Stimulated activated CD4-positive, alpha-beta T cell treated with anti-CD3 and anti-CD28 coated beads, Interleukin-15, amount 100 ng/mL, for 24 hours (primary cell): ENCODE measurements around the gene CYTL1.
"Not testable (repeated sequence)": the region's sequence is repeated elsewhere in the genome, so short reads cannot be mapped to it uniquely, and the experiment has no call there.

Source experiments
- DNase-seq: peaks from one replicate; pipeline ENCODE4 v3.0.0-alpha.2; 2020

CYTL1 gene, protein sequence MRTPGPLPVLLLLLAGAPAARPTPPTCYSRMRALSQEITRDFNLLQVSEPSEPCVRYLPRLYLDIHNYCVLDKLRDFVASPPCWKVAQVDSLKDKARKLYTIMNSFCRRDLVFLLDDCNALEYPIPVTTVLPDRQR

DNA sequence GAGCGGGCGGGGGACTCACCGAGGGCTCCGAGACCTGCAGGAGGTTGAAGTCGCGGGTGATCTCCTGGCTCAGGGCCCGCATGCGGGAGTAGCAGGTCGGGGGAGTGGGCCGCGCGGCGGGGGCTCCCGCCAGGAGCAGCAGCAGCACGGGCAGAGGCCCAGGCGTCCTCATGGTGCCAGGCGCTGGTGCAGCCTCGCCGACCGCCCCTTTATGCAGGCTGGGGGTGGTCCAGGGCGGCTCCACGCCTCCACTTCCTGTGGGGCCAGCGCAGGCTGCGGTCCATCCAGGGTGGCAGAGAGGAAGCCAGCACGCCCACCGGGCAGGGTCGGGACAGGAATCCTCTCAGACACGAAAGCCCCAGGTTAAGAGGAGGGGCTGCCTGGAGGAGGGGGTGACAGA, at the start of gene CYTL1:
CYTL1 (minus strand) TSS at position 185 of the 400 bp plus-strand sequence; CDS start at position 172, 13 bp downstream.
- peak; percentile 3 for DNase-seq

- DNase-seq, result no peak
Measured at GRCh38 chr4:5067908-5068307, 48.6 kb upstream of the CYTL1 start.

DNA sequence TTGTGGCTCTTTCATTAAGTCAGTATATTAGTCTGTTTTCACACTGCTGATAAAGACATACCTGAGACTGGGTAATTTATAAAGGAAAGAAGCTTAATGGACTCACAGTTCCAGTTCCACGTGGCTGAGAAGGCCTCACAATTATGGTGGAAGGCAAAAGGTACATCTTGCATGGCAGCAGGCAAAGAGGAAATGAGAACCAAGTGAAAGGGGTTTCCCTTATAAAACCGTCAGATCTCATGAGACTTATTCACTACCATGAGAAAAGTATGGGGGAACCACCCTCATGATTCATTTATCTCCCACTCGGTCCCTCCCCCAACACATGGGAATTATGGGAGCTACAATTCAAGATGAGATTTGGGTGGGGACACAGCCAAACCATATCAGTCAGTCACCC, 47.7 kb upstream of the CYTL1 start:
- DNase-seq, result not testable (repeated sequence)

GRCh38 chr4:5066101-5066500, 46.8 kb upstream of the CYTL1 start:
- DNase-seq, result no peak

GRCh38 chr4:5055411-5055810, 36.2 kb upstream of the CYTL1 start:
- DNase-seq, result no peak

- DNase-seq, result no peak
Measured at GRCh38 chr4:5054532-5054931, 35.3 kb upstream of the CYTL1 start.

DNA sequence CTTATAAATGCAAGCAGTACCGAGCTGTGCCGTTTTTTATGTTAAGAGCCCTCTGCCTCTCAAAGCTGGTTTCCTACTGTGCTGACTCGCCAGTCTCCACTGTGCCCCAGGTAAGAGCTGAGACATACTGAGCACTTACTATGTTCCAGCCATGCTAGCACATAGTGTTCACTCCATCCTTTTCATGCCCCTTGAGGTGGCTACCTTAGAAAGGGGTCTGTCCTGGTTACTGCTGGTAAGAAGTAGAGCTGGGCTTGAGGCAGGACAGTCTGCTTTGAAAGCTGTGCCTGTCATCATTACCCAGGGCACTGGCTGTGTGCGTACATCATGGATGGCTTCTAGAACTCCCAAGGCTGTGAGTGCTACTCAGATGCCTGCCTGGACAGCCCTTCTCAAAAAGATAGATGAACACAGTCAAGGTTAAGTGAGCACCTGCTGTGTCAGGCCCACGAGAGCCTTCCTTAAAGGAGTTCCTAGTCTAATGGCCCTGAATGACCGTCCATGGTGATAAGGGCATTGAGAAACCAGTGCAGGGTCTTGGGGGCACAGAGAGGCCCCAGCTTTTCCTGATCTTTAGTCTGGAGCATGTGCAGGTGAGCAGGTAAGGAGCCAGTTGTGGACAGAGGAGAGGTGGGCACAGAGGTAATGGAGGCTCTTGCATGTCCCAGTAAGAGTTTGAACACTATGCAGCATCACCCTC, 33.6 kb upstream of the CYTL1 start:
- DNase-seq, result no peak

DNA sequence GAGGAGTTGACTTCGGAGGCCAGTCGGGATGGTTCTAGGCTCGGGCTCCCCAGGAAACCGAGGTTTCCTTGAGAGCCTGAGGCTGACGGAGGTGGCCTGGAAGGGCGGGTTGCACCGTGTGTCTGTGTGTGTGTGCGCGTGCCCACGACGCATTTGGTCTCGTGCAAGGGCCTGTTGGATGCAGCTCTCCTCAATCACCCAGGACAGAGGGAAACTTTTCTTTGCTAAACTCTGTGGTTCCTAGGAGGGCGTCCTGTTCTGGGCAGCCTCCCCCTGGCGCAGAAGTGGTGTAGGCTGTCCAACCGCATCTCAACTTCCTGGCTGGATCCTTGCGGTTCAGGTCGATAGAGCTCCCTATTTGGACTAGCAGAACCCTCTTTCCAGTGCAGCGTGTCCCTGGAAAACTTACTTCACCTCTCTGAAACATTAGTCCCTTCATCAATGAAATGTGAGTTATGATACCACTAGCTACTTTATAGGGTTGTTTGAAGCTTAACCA, 33.0 kb upstream of the CYTL1 start:
- no peak for DNase-seq

DNA sequence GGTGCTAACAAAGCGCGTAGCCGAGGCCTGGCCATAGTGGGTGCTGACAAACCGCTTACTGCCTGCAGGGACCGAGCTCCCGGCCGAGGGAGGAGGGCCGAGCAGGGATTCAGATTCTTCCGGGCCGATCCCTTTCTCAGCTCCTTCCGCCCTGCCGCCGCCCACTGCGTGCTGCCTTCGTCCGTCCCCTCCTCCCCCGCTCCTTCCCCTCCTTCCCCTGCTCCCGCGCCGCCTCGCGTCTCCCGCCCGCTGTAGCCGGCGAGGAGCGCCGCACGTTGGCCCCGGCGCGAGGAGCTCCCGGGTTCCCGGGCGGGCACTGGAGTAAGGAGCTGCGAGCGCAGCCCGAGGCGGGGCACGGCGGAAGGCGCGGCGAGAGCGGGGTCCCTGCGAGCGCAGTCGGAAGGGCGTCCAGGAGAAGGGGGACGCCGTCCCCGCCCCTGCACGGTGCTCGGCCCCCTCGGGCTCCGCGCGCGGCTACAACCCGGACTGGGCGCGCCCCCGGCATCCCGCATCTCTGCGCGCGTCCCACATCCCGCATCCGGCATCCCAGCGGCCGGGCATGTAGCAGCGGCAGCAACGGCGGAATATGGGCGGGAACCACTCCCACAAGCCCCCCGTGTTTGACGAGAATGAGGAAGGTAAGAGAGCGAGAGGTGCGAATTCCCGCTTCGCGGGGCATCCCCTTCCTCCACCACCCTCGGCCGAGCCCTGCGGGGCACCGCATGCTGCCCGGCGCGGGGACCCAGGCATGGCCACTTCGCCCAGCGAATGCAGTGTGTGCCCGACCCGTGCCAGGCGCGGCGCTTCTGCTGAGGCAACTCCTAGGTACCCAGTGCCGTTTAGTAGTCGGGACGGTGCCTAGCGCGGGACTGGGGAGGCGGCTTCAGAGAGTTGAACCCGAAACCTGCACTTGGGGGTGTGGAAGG, 32.3 kb upstream of the CYTL1 start, which contains the start of gene STK32B:
STK32B (plus strand) TSS at position 203 of the 926 bp plus-strand sequence.
- DNase-seq, result peak; percentile 40

DNA sequence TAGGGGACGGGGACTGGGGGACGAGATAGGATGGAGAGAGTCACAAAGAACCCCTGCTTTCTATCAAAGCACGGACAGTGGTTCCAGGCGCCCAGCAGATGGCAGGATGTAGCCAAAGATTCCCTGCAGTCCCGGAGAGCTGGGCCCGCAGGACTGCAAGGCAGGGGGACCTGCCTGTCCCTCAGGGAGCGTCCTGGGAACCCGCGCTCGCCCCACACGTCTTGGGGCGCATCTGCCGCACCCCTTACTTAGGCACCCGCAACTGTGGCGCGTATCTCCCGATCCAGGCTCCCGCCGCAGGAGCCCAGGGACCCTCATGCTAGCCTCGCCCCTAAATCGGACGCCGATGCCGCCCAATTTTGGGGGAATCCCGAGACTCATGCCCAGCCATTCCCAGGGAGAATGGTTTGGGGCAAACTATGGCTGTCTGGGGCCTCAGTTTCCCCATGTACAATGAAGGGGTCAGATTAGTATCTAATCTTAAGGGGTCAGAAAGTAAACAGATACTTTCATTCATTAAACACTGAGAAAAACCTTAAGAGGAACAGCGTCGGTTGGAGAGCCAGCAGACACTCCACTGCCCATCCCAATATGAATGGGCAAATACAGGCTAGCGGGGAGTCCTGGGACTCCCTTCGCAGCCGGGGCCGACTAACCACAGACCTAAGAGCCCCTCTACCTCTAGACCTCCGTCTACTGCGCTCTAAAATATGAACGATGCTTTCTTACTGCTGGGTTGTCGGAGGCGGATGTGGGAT, 31.4 kb upstream of the CYTL1 start:
- DNase-seq, result peak; percentile 59

- no peak for DNase-seq
Measured at GRCh38 chr4:5048721-5049120, 29.5 kb upstream of the CYTL1 start.

DNA sequence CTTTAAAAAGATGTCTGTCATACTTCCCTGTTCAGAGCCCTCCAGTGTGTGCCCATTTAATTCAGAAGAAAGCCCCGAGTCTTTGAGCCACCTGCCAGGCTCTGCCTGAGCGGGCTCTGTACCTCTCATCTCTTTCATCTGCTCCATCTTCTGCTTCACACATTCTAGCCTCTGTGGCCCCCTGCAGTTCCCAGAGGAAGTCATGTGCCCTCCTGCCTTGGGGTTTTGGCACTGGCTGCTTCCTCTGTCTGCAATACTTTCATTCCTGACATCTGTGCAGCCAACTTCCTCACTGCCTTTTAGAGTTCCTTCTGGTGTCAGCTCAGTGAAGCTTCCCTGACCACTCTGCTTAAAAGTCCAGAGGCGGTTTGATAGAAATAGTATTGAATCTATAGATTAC, 25.8 kb upstream of the CYTL1 start:
- no peak for DNase-seq

GRCh38 chr4:5044341-5044740, 25.1 kb upstream of the CYTL1 start:
- DNase-seq, result no peak

GRCh38 chr4:5043579-5043978, 24.3 kb upstream of the CYTL1 start:
- no peak for DNase-seq

DNA sequence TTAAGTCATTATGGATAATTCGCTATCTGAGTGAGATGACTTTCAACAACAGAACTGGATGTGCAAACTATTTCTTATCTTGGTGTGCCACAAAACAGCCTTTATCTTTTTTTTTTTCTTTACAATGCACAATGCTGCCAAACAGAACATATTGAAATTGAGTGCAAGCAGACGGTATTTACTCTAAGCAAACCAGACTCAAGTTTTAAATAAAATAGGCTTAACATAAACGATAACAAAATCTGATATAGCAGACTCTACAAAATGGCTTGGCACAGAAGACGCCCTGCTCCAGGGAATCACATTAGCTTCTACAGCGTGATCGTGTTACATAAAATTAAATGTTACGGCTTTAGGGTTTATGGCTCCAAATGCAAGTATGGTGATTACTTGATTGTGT, 22.4 kb upstream of the CYTL1 start:
- DNase-seq, result no peak

DNA sequence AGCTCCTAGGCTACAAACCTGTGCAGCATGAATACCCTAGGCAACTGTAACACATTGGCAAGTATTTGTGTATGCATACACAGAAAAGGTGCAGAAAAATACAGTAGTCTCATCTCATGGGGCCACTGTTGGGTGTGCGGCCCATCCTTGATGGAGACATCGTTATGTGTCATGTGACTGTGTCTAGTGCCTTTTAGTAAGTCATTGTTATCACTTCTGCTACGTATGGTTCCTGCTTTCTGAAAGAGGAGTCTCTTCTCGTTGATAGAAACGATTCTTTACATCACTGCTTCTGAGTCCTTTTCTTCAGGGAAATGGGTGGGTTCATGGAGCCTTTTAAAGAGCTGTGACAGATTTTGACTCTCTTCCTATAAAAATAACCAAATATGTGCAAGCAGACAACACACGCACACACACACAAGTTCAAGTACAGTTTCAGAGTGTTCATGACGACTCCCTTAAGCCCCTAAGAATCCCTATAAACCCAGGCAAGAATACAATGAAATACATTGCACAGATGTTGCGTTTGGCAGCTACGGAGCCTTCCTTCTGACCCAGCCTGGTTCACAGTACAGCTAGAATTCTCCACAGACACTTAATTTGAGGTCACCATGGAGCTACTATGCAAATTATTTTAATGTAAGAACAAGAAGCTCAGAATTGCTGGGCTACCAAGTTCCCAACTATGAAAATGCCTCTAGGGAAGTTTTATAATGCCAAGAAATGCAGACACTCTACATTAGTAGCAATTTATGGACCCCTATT, 21.8 kb upstream of the CYTL1 start:
- DNase-seq, result no peak

DNA sequence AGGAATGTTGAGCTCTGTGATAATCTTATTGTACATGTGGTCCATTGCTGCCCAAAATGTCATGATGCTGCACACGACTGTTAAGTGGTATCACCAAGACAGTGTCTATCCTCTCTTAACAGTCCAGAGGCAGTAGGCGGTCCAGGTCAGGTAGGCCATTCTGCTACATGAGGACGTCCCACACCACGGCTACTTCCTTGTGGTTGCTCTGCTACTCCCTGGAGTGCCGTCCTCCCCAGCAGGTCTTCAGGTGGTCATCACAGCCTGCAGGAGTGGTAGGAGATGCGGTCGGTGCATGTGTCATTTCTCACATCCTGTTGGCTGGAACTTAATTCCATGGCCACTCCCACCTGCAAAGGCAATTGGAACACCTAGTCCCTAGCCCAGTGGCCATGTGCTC, 20.5 kb upstream of the CYTL1 start:
- DNase-seq, result no peak

DNA sequence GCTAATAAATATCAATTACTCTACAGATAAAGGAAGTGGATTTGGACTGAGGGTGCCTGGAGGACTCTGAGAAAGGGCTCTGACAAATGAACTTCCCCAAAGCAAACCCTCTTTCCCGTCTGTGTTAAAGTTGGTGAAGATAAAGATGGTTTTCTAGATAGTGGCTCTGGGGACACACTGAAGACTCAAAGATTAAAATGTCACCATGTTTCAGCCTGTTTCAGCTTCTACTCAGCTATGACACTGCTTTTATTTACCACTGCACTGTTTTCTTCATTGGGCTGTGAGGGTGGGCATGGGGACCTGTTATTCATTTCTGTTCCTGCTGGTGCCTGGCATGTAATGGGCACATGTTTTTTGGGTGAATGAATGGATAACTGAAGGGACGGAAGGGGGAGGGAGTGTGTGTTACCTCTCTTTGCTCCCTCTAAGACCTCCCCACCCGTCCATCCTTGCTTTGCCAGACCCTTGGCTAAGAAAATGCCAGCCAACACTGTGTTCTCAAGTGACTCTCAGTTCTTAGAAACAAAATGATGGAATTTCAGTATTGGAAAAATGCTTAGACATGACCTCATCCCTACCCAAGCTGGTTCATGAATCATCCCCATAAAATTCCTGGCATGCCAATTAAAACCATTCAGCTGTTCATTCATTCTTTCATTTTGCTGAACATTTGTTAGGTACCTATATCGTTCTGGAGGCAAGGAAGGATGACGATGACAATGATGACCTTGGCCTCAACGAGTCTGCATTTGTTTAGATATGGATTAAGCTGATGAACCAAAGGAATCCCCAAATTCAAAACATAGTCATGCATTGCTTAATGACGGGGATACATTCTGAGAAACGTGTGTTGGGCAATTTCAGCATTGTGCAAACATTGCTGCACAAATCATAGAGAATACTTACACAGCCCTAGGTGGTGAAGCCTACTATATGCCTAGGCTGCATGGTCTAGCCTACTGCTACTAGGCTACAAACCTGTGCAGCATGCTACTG, 18.6 kb upstream of the CYTL1 start:
- no peak for DNase-seq

DNA sequence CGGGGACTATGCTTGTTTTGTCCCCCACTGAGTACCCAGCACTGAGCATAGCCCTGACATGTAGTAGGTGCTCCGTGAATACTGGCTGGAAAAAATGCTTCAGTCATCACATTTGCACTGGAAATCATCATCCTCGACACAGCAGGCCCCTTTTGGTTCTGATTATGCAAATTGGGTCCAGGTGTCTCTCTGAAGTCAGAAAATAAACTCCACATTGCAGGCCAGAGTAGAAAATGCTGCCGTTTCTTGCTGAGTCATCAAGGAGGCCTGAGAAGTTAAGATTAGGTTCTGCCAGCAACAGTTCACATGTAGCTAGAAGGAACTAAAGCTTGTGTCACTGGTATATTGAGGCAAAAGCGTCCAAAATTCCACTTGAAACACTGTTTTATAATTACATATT, 17.0 kb upstream of the CYTL1 start:
- no peak for DNase-seq

DNA sequence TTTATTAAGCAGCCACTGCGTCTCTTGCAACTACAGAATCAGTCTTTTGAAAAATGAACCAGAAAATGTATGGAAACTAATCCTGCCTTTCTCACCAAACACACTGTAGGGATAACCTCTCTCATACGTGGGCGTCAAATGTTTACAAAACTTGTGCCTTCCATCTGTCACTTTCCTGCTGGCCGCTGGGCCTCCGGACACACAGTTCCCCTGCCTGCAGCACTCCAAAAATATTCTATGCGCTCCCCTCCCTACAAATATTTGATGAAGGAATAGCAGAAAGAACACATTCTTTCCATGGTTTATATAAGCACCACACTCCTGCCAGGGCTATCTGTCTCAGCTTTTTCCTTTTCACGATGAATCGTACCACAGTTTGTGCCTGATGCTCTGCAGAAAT, 14.9 kb upstream of the CYTL1 start:
- DNase-seq, result no peak
